PC-9 (cell line): ENCODE results near the gene ZNF446. TPM values are rescaled to one million over a fixed set of nuclear protein-coding genes. Genes with fewer than 3 reads are reported as not detected.

Experiments used
- BruUV-seq: library from RNA; stranded (reverse); fragments of 400-500 nt; replicated peaks from 2 replicates; lab custom pipeline; 2021; lab: Mats Ljungman, UMichigan
- CTCF ChIA-PET: fragments of 300-600 bp; sonication (Branson Sonifier 250); formaldehyde crosslinking; loops from one replicate; lab custom pipeline; 2022; ENCODE audit warnings: antibody characterized with exemption; lab: Charles Lee
- POLR2A ChIA-PET: fragments of 300-600 bp; sonication (Branson Sonifier 250); formaldehyde crosslinking; loops from one replicate; lab custom pipeline; 2022; ENCODE audit warnings: antibody characterized with exemption; ENCODE audit not compliant: unreplicated experiment; lab: Charles Lee
- DNase-seq, 2 experiments: peaks; one replicate each; pipeline versions ENCODE4 v3.0.0 to v3.0.0-alpha.2; 2015 to 2022; ENCODE audit warnings: mixed read lengths in 1 of 2
- H2AFZ ChIP-seq: fragments of 200-600 bp; sonication (generic); 2 replicates; pipeline ENCODE4 v1.8.1; 2017; ENCODE audit warnings: antibody characterized with exemption
- H3F3A ChIP-seq: fragments of 200-600 bp; sonication (generic); 2 replicates; pipeline ENCODE4 v1.8.1; 2017; ENCODE audit warnings: antibody characterized with exemption, mild to moderate bottlenecking, low read depth; ENCODE audit not compliant: insufficient read depth
- H3K27ac ChIP-seq: fragments of 200-600 bp; sonication (generic); 2 replicates; pipeline ENCODE4 v1.6.1; 2016; ENCODE audit warnings: mixed run types
- H3K27me3 ChIP-seq: fragments of 200-600 bp; sonication (generic); 2 replicates; pipeline ENCODE4 v1.6.1; 2016; ENCODE audit warnings: low read depth, mixed run types; ENCODE audit not compliant: insufficient read depth
- H3K36me3 ChIP-seq: fragments of 200-600 bp; sonication (generic); 2 replicates; pipeline ENCODE4 v1.6.1; 2016; ENCODE audit warnings: low read depth, mixed run types
- H3K4me1 ChIP-seq: fragments of 200-600 bp; sonication (generic); replicated peaks from 2 replicates; pipeline ENCODE4 v1.6.1; 2016; ENCODE audit warnings: mixed run types; ENCODE audit not compliant: insufficient read depth
- H3K4me2 ChIP-seq: fragments of 200-600 bp; sonication (generic); 2 replicates; pipeline ENCODE4 v1.6.1; 2017; ENCODE audit warnings: mixed run types
- H3K4me3 ChIP-seq: fragments of 200-600 bp; sonication (generic); 2 replicates; pipeline ENCODE4 v1.6.1; 2016; ENCODE audit warnings: mixed run types
- H3K79me2 ChIP-seq: fragments of 200-600 bp; sonication (generic); 2 replicates; pipeline ENCODE4 v1.6.1; 2017; ENCODE audit warnings: low read depth, mixed run types
- H3K9me2 ChIP-seq: fragments of 200-600 bp; sonication (generic); 2 replicates; pipeline ENCODE4 v1.8.1; 2017; ENCODE audit warnings: mild to moderate bottlenecking; ENCODE audit not compliant: insufficient read depth
- H3K9me3 ChIP-seq: fragments of 200-600 bp; sonication (generic); 2 replicates; pipeline ENCODE4 v1.8.1; 2016; ENCODE audit warnings: low read depth; ENCODE audit not compliant: insufficient read depth
- H4K20me1 ChIP-seq: fragments of 200-600 bp; sonication (generic); 2 replicates; pipeline ENCODE4 v1.8.1; 2017; ENCODE audit not compliant: insufficient read depth
- CTCF ChIP-seq: fragments of 200-600 bp; sonication (generic); conservative IDR thresholded peaks from 2 replicates; pipeline ENCODE4 v1.6.1; 2017; ENCODE audit warnings: mixed run types, antibody characterized with exemption, mild to moderate bottlenecking, moderate library complexity
- EZH2 ChIP-seq: fragments of 200-600 bp; sonication (generic); IDR thresholded peaks from 2 replicates; pipeline ENCODE4 v1.8.0; 2017; ENCODE audit warnings: antibody characterized with exemption, low read depth
- intact Hi-C: fragments of 100-400 bp; cut with micrococcal nuclease; formaldehyde crosslinking; loops from one replicate; pipeline ENCODE4 v1.10.0; 2022; ENCODE audit not compliant: unreplicated experiment
- total RNA-seq: library from RNA; stranded (reverse); gene quantifications from 2 replicates; pipeline ENCODE4 v1.2.3, GENCODE V29; 2021

Gene ZNF446
- total RNA-seq, 1 experiment from 2014 or later: 11.0 TPM

- Histone ChIP-seq H3K4me3 (peak overlapping the region; percentile 45; the same call in 1 of the 2 replicates), H3F3A (peaks cover 3% of the 10 kb centered on the region; the same call in 1 of the 2 replicates), H2AFZ (no peak overlapping the region), H3K4me2 (peak overlapping the region; percentile 66), H3K27me3 (no peaks in the 10 kb centered on the region), H3K27ac (no peak overlapping the region), H3K79me2 (peaks cover 18% of the 10 kb centered on the region), H3K9me2 (no peaks in the 10 kb centered on the region), H3K9me3 (no peaks in the 10 kb centered on the region), H3K36me3 (no peaks in the 10 kb centered on the region), H3K4me1 (peaks cover 6% of the 10 kb centered on the region), H4K20me1 (no peaks in the 10 kb centered on the region)
- intact Hi-C loops: no loop called here
- ChIA-PET POLR2A (interaction anchor here (0.6 to 1.0 kb wide), 2 partner anchors 56 to 187 kb away, joined by 3 read pairs; partner anchors contain the start of gene ZSCAN22), CTCF (interaction anchor here (0.6 kb wide), 1 partner anchor 294 kb away, joined by 4 read pairs; no protein-coding TSS in a partner anchor)
- TF ChIP-seq CTCF: peak; percentile 58
- TF ChIP-seq EZH2: no peak
- peak; percentile 60 to 69 for DNase-seq
- BruUV-seq: no TSS peak
These were observed 37.8 kb downstream of the ZNF446 start for GRCh38 chr19:58513694-58514563.

- no peak for DNase-seq
- peaks cover 6% of the 10 kb centered on the region for H3K4me1 ChIP-seq
- no peak overlapping the region for H2AFZ ChIP-seq
- BruUV-seq: TSS peak; percentile 59
- H3K27ac ChIP-seq: no peak overlapping the region
- H3K4me2 ChIP-seq: peak overlapping the region; percentile 66
- H4K20me1 ChIP-seq: no peaks in the 10 kb centered on the region
- peaks cover 8% of the 10 kb centered on the region; the same call in 1 of the 2 replicates for H3F3A ChIP-seq
- peaks cover 18% of the 10 kb centered on the region for H3K79me2 ChIP-seq
- no peaks in the 10 kb centered on the region for H3K9me2 ChIP-seq
- POLR2A ChIA-PET: interaction anchor here (1.0 kb wide), 1 partner anchor 188 kb away, joined by 3 read pairs; the partner anchor contains the start of gene ZSCAN22
- peak overlapping the region; percentile 45; the same call in 1 of the 2 replicates for H3K4me3 ChIP-seq
- H3K36me3 ChIP-seq: no peaks in the 10 kb centered on the region
- no peak for TF ChIP-seq CTCF
- no peak for TF ChIP-seq EZH2
- no peaks in the 10 kb centered on the region for H3K9me3 ChIP-seq
- CTCF ChIA-PET: no interaction called here
- H3K27me3 ChIP-seq: no peaks in the 10 kb centered on the region
- intact Hi-C loops: loop anchor here (5.0 kb wide), 1 partner anchor 1412 kb away; no protein-coding TSS in a partner anchor
These were observed 38.4 kb downstream of the ZNF446 start for GRCh38 chr19:58514564-58515022.

GRCh38 chr19:58515259-58515658 lies 39.1 kb downstream of the ZNF446 start:
- BruUV-seq: no TSS peak

More at GRCh38 chr19:58515259-58515658, 39.1 kb downstream of the ZNF446 start:
- no peak overlapping the region for H3K27ac ChIP-seq
- no peak overlapping the region for H3K4me2 ChIP-seq
- H3K9me2 ChIP-seq: no peaks in the 10 kb centered on the region
- H3K27me3 ChIP-seq: no peaks in the 10 kb centered on the region
- peaks cover 6% of the 10 kb centered on the region for H3K4me1 ChIP-seq
- intact Hi-C loops: loop anchor here (5.0 kb wide), 1 partner anchor 1413 kb away; no protein-coding TSS in a partner anchor
- H3F3A ChIP-seq: peaks cover 12% of the 10 kb centered on the region; the same call in 1 of the 2 replicates
- H3K9me3 ChIP-seq: no peaks in the 10 kb centered on the region
- no peak overlapping the region for H3K4me3 ChIP-seq
- ChIA-PET CTCF (no interaction called here), POLR2A (no interaction called here)
- H3K79me2 ChIP-seq: peaks cover 18% of the 10 kb centered on the region
- TF ChIP-seq EZH2 (no peak), CTCF (no peak)
- H3K36me3 ChIP-seq: no peaks in the 10 kb centered on the region
- no peak overlapping the region for H2AFZ ChIP-seq
- H4K20me1 ChIP-seq: no peaks in the 10 kb centered on the region
- no peak for DNase-seq
